Measurements from ENCODE around the gene ZNF827.

Gene ZNF827

GRCh38 chr4:145788755-145789154 is 149.9 kb downstream of the ZNF827 start:
- no peak for DNase-seq

- DNase-seq, result no peak
Observed at GRCh38 chr4:145786830-145787229, 151.8 kb downstream of the ZNF827 start.

- DNase-seq, result no peak
Observed at GRCh38 chr4:145786261-145786660, 152.4 kb downstream of the ZNF827 start.

- no peak for DNase-seq
Observed at GRCh38 chr4:145785391-145786008, 153.1 kb downstream of the ZNF827 start.

- DNase-seq, result no peak
Observed at GRCh38 chr4:145784036-145784435, 154.6 kb downstream of the ZNF827 start.

- no peak for DNase-seq
Observed at GRCh38 chr4:145782756-145783155, 155.9 kb downstream of the ZNF827 start.

- no peak for DNase-seq
Observed at GRCh38 chr4:145781351-145781750, 157.3 kb downstream of the ZNF827 start.

GRCh38 chr4:145779319-145779801 is 159.3 kb downstream of the ZNF827 start:
- DNase-seq, result no peak

- no peak for DNase-seq
Observed at GRCh38 chr4:145776208-145776607, 162.4 kb downstream of the ZNF827 start.

GRCh38 chr4:145775406-145775805 is 163.2 kb downstream of the ZNF827 start:
- no peak for DNase-seq

GRCh38 chr4:145774473-145774872 is 164.2 kb downstream of the ZNF827 start:
- no peak for DNase-seq

- no peak for DNase-seq
Observed at GRCh38 chr4:145773581-145774234, 164.9 kb downstream of the ZNF827 start.

GRCh38 chr4:145772347-145772746 is 166.3 kb downstream of the ZNF827 start:
- DNase-seq, result no peak

- DNase-seq, result no peak
Observed at GRCh38 chr4:145770124-145770523, 168.5 kb downstream of the ZNF827 start.

- no peak for DNase-seq
Observed at GRCh38 chr4:145769450-145770037, 169.1 kb downstream of the ZNF827 start.

GRCh38 chr4:145766273-145766672 is 172.3 kb downstream of the ZNF827 start:
- no peak for DNase-seq

GRCh38 chr4:145763399-145763798 is 175.2 kb downstream of the ZNF827 start:
- no peak for DNase-seq

- DNase-seq, result no peak
Observed at GRCh38 chr4:145762719-145763118, 175.9 kb downstream of the ZNF827 start.

GRCh38 chr4:145760961-145761929 is 177.4 kb downstream of the ZNF827 start:
- DNase-seq, result no peak

- no peak for DNase-seq
Observed at GRCh38 chr4:145760176-145760575, 178.4 kb downstream of the ZNF827 start.

GRCh38 chr4:145757188-145757587 is 181.4 kb downstream of the ZNF827 start:
- DNase-seq, result no peak

- no peak for DNase-seq
Observed at GRCh38 chr4:145756244-145756643, 182.4 kb downstream of the ZNF827 start.

GRCh38 chr4:145755802-145756201 is 182.8 kb downstream of the ZNF827 start:
- no peak for DNase-seq

All from activated T-cell treated with anti-CD3 and anti-CD28 coated beads, Interleukin-2, amount 50 U/mL, for 1 hour (primary cell).